Activated T-cell treated with anti-CD3 and anti-CD28 coated beads, Interleukin-2, amount 50 U/mL, for 48 hours (primary cell): ENCODE data around the gene CTRL.
"Not testable (repeated sequence)": the region's sequence is repeated elsewhere in the genome, so short reads cannot be mapped to it uniquely, and the experiment has no call there.

ENCODE experiments used
- DNase-seq, 2 experiments: peaks; one replicate each; pipeline ENCODE4 v3.0.0-alpha.2; 2020

Gene CTRL

GRCh38 chr16:67923414-67924116 lies 8.1 kb downstream of the CTRL start:
- DNase-seq: no peak

- DNase-seq: no peak
These were observed 8.9 kb downstream of the CTRL start for GRCh38 chr16:67922740-67923139.

- DNase-seq: no peak
These were observed 9.4 kb downstream of the CTRL start for GRCh38 chr16:67922221-67922620.

GRCh38 chr16:67919622-67920221 lies 11.9 kb downstream of the CTRL start:
- DNase-seq: no peak

- DNase-seq: peak; percentile 62 to 70
These were observed 13.8 kb downstream of the CTRL start for GRCh38 chr16:67917852-67918236.

DNA sequence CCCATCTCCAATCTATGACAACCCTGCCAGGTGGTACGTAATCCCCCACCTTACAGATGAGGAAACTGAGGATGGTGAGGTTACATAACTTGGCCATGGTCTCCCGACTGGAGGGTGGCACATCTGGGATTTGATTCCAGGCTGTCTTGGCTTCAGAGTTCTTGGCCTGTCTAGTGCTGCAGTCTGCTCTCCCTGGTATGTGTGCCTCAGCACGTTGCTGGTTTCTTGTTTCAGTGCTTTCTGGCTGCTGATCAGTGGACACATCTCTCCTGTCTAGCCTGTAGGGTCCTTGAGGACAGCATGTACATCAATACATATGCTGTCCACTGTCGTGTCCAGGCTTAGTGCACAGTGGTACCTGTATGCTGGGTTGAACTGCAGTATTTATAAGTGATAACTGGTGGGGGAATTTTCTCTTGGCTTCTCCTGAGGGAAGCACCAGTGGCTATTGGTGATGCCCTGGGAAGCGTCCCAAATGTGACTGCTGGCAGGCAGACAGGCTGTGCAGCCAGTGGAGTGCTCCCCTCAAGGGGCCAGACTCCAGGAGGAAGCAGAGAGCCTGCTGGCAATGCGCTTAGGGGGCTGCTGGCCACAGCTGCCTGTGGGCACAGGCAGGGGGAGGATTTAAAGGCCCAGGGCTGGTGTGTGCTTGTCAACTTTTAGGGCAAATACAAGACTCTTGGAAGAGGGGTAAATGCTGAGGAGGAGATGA lies 14.4 kb downstream of the CTRL start:
- DNase-seq: no peak

GRCh38 chr16:67915831-67916723 lies 15.6 kb downstream of the CTRL start:
- no peak for DNase-seq

GRCh38 chr16:67915496-67915769 lies 16.2 kb downstream of the CTRL start:
- not testable (repeated sequence) for DNase-seq

DNA sequence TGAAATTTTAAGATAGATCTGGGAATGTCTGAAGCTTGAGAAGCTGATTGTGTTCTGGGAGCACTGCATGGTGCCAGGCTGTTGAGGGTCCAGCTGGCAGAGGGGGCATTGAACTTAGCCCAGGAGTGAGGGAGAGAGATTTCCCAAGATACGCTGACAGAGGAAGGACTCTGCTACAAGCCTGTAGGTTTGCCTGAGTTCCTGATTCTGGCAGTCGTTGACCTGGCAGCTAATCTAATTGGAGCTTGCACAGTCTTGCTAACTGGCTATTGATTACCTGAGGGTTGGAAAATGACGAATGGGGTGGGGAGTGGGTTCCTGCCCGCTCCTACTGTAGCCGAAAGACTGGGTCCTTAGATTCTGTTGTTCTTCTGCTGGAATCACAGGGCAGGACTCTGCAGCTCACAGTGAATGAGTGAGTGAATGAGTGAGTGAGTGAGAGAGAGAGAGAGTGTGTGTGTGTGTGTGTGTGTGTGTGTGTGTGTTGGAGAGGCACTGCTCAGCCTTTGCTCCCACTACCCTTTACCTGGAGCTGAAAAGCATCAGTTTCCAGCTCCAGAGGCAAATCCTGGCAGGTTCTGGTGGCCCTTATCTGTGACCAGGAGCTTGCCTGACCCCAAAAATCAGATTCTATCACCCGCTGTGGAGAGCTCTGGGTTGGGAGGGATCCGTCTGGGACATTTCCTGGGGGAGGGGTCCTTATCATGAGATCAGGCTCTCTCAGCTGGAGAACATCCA lies 16.7 kb downstream of the CTRL start:
- no peak for DNase-seq

GRCh38 chr16:67910158-67910557 lies 21.5 kb downstream of the CTRL start:
- peak in 1 of 2 experiments; percentile 38 for DNase-seq

DNA sequence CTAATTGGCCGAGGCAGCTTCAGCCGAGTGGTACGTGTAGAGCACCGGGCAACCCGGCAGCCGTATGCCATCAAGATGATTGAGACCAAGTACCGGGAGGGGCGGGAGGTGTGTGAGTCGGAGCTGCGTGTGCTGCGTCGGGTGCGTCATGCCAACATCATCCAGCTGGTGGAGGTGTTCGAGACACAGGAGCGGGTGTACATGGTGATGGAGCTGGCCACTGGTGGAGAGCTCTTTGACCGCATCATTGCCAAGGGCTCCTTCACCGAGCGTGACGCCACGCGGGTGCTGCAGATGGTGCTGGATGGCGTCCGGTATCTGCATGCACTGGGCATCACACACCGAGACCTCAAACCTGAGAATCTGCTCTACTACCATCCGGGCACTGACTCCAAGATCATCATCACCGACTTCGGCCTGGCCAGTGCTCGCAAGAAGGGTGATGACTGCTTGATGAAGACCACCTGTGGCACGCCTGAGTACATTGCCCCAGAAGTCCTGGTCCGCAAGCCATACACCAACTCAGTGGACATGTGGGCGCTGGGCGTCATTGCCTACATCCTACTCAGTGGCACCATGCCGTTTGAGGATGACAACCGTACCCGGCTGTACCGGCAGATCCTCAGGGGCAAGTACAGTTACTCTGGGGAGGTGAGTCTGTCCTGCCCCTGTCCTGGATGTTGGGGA lies 22.5 kb downstream of the CTRL start:
- no peak for DNase-seq

- no peak for DNase-seq
These were observed 24.1 kb downstream of the CTRL start for GRCh38 chr16:67907397-67908180.

DNA sequence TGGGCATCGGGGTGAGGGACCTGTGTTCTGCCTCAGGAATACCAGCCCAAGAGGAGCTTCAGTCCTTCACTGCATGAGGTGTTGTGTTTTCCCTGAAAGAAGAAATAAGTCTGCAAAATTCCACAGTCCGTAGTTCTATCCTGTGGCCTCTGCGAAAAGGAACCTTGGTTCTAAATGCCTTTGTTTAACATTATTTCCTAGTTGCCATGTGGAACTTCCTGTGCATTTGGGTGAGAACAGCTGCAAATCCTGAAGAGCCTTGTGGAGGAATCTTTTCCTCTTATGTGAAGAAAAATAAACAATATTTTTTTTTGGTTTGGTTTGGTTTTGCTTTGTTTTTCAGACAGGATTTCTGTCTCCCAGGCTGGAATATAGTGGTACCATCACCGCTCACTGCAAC lies 28.8 kb downstream of the CTRL start:
- DNase-seq: no peak

GRCh38 chr16:67901734-67902133 lies 29.9 kb downstream of the CTRL start:
- DNase-seq: no peak

- no peak for DNase-seq
These were observed 34.4 kb downstream of the CTRL start for GRCh38 chr16:67897231-67897630.

DNA sequence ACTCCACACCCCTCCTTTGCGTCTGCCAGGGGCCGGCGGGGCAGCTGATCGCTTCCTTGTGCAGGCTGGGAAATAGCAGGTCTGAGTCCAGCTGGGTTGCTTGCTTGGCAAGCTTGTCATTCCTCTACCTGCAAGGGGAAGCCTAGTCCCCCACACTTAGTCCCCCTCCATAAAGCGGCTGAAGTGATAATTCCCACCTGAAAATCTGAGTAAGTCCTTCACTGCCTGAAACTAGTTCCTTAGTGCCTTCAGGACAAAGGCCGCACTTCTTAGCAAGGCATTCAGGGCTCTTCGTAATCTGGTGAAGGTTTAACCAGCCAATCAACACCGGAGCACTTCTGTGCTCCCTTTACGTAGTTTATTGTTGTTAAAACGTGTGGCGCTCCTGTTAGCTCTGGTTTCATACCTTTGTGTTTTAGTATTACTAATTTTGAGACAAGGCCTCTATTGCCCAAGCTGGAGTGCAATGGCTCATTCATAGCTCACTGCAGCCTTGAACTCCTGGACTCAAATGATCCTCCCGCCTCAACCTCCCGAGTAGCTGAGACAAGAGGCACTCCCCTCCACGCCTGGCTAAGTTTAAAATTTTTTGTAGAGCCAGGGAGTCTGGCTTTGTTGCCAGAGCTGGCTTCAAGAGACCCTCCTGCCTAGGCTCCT lies 37.8 kb downstream of the CTRL start:
- no peak for DNase-seq

DNA sequence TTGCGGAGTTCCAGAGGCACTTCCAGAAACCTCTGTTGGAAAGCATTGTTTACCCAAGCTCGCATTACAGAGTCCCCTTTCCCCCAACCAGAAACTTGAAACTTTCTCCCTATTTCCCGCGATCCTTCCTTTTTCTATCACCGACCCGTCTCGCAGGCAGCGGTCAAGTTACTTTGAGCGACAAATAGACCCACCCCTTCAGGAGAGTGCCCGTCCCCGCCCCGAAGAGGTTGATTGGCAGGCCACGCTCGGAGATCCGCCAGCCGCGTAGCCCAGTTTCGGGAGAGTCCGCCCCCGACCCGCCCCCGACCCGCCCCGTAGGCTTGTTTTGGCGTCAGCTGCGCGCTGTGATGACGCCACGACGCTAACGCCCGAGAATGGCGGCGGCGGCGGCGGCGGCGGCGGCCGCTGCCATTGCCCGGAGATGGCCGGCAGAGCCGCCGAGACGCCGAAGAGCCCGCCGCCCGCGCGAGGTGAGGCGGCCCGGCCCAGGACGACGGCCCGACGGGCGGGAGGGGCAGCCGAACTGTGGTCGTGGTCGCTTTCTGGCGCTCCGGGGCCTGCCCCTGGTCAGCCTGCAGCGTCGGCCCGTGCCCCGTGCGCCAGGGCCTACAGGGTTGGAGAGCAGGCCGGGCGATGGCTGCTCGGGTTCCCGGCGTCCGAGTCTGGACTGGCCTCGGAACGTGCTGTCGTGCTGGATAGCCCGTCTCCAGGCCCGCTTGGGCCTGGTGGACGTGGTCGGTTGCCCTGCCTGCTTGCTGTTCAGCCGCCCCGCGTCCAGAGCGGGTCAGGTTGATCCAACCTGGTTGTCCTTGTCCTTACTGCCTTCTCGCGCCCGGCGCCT lies 38.5 kb downstream of the CTRL start, which contains the start of gene PSKH1:
Gene PSKH1, plus strand, starts transcription at position 356 of the 844 bp plus-strand sequence. CDS start 15,496 bp downstream, outside the sequence.
- peak; percentile 94 to 95 for DNase-seq

- DNase-seq: no peak
These were observed 39.3 kb downstream of the CTRL start for GRCh38 chr16:67892375-67892774.

DNA sequence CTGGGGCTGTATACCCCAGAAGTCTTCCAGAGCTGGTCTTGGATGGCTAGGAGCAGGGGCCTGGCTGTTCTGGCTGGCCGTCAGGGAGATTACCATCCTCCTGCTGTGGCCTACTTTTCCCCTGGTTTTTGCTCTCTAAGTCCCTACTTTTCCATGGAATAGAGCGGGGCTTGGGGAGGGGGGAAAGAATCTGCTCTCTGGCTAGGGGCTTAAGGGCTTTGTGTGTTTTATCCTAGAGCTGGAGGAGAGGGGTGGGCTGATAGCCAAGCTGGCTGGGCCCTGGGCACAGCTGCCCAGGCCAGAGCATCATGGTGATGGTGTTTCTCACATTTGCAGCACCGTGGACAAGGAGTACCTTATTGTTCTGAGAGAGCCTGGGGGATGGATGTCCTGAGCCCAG lies 43.3 kb downstream of the CTRL start:
- DNase-seq: no peak

DNA sequence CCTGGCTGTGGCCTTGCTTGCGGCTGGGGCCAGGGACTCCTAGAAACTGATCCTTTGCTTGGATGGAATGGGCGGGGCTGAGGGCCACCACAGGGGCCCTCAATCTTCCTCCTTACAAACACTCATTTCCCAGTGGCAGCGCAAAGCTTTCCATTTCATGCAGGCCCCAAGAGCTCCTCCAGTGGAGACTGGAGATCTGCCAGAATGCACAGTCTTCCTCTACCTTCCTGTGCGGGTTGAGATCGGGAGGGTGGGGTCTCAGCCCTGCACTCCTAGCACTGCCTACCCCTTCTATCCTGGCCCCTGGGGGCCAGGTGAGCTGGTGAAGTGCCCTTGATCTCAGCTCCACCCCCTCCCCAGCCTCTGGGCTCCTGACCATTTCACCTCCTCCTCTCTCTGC lies 45.3 kb downstream of the CTRL start:
- DNase-seq: no peak
